ENCODE data around the gene GOLGA6D.

Gene GOLGA6D

GRCh38 chr15:75327005-75327404 lies 44.4 kb downstream of the GOLGA6D start:
- no peak for TF ChIP-seq RAD21 (IDR thresholded peaks at IDR 0.05; ENCODE audit: low read depth)
- no peak for TF ChIP-seq TAF1 (IDR thresholded peaks at IDR 0.05; ENCODE audit: low read depth)
- no peak for TF ChIP-seq CEBPB (IDR thresholded peaks at IDR 0.05)
- no peak for TF ChIP-seq NFIC (IDR thresholded peaks at IDR 0.05)
- no peak for TF ChIP-seq USF1 (IDR thresholded peaks at IDR 0.05)
- TF ChIP-seq ZBTB7A (IDR thresholded peaks at IDR 0.05; ENCODE audit: low read depth): no peak
- no peak for TF ChIP-seq EGR1 (IDR thresholded peaks at IDR 0.05)
- TF ChIP-seq YY1 (IDR thresholded peaks at IDR 0.05; ENCODE audit: low read depth): no peak

- TF ChIP-seq NFIC (IDR thresholded peaks at IDR 0.05): no peak
- no peak for TF ChIP-seq TCF12 (IDR thresholded peaks at IDR 0.05; ENCODE audit: low read depth)
- no peak for TF ChIP-seq CREB1 (IDR thresholded peaks at IDR 0.05; ENCODE audit: low read depth)
- no peak for TF ChIP-seq USF1 (IDR thresholded peaks at IDR 0.05)
- TF ChIP-seq RAD21 (IDR thresholded peaks at IDR 0.05; ENCODE audit: low read depth): no peak
- no peak for TF ChIP-seq FOXM1 (IDR thresholded peaks at IDR 0.05; ENCODE audit: borderline replicate concordance, low read depth)
- TF ChIP-seq YY1 (IDR thresholded peaks at IDR 0.05; ENCODE audit: low read depth): no peak
These were observed 44.9 kb downstream of the GOLGA6D start for GRCh38 chr15:75327491-75327890.

- TF ChIP-seq EGR1 (IDR thresholded peaks at IDR 0.05) (no peak), CREB1 (IDR thresholded peaks at IDR 0.05; ENCODE audit: low read depth) (no peak), USF1 (IDR thresholded peaks at IDR 0.05) (no peak), REST (IDR thresholded peaks at IDR 0.05; ENCODE audit: low read depth) (no peak), TEAD4 (IDR thresholded peaks at IDR 0.05) (no peak), CEBPB (IDR thresholded peaks at IDR 0.05) (no peak), ZBTB7A (IDR thresholded peaks at IDR 0.05; ENCODE audit: low read depth) (no peak), TCF12 (IDR thresholded peaks at IDR 0.05; ENCODE audit: low read depth) (no peak), RAD21 (IDR thresholded peaks at IDR 0.05; ENCODE audit: low read depth) (no peak), TAF1 (IDR thresholded peaks at IDR 0.05; ENCODE audit: low read depth) (no peak), EP300 (IDR thresholded peaks at IDR 0.05; ENCODE audit: borderline replicate concordance) (no peak)
These were observed 46.1 kb downstream of the GOLGA6D start for GRCh38 chr15:75328493-75329314.

GRCh38 chr15:75329571-75329970 lies 46.9 kb downstream of the GOLGA6D start:
- TF ChIP-seq EGR1 (IDR thresholded peaks at IDR 0.05): no peak
- no peak for TF ChIP-seq CEBPB (IDR thresholded peaks at IDR 0.05)
- TF ChIP-seq USF1 (IDR thresholded peaks at IDR 0.05): no peak
- TF ChIP-seq CREB1 (IDR thresholded peaks at IDR 0.05; ENCODE audit: low read depth): no peak
- TF ChIP-seq TAF1 (IDR thresholded peaks at IDR 0.05; ENCODE audit: low read depth): no peak
- TF ChIP-seq RAD21 (IDR thresholded peaks at IDR 0.05; ENCODE audit: low read depth): no peak
- no peak for TF ChIP-seq ZBTB7A (IDR thresholded peaks at IDR 0.05; ENCODE audit: low read depth)
- TF ChIP-seq YY1 (IDR thresholded peaks at IDR 0.05; ENCODE audit: low read depth): no peak
- no peak for TF ChIP-seq TCF12 (IDR thresholded peaks at IDR 0.05; ENCODE audit: low read depth)
- no peak for TF ChIP-seq NFIC (IDR thresholded peaks at IDR 0.05)
- no peak for TF ChIP-seq REST (IDR thresholded peaks at IDR 0.05; ENCODE audit: low read depth)
- no peak for TF ChIP-seq EP300 (IDR thresholded peaks at IDR 0.05; ENCODE audit: borderline replicate concordance)
- TF ChIP-seq TEAD4 (IDR thresholded peaks at IDR 0.05): no peak
- TF ChIP-seq FOXM1 (IDR thresholded peaks at IDR 0.05; ENCODE audit: borderline replicate concordance, low read depth): no peak
- TF ChIP-seq MAX (IDR thresholded peaks at IDR 0.05): no peak

- TF ChIP-seq REST (IDR thresholded peaks at IDR 0.05; ENCODE audit: low read depth) (no peak), CEBPB (IDR thresholded peaks at IDR 0.05) (no peak), ZBTB7A (IDR thresholded peaks at IDR 0.05; ENCODE audit: low read depth) (no peak), EGR1 (IDR thresholded peaks at IDR 0.05) (no peak), CREB1 (IDR thresholded peaks at IDR 0.05; ENCODE audit: low read depth) (no peak), MAX (IDR thresholded peaks at IDR 0.05) (no peak), NFIC (IDR thresholded peaks at IDR 0.05) (no peak), YY1 (IDR thresholded peaks at IDR 0.05; ENCODE audit: low read depth) (no peak)
These were observed 52.7 kb downstream of the GOLGA6D start for GRCh38 chr15:75335313-75335704.

Measured in Ishikawa (cell line).